Smooth muscle cell (in vitro differentiated cells): ENCODE data around the gene RBFOX1. TPM values are rescaled to one million over a fixed set of nuclear protein-coding genes. Genes with fewer than 3 reads are reported as not detected.

Source experiments
- DNase-seq: peaks from one replicate; lab custom pipeline; 2025; ENCODE audit not compliant: unreplicated experiment; lab: John Stamatoyannopoulos, UW
- H2AFZ ChIP-seq: fragments of 200-600 bp; sonication (generic); 2 replicates; pipeline ENCODE4 v1.6.0; 2016; ENCODE audit warnings: antibody characterized with exemption, low read depth, mild to moderate bottlenecking
- H3F3A ChIP-seq: fragments of 200-600 bp; sonication (generic); 2 replicates; pipeline ENCODE4 v1.6.0; 2017; ENCODE audit warnings: antibody characterized with exemption, low read depth
- H3K27ac ChIP-seq: fragments of 200-600 bp; sonication (generic); 2 replicates; pipeline ENCODE4 v1.5.1; 2016; ENCODE audit warnings: low read depth, mild to moderate bottlenecking
- H3K27me3 ChIP-seq: fragments of 200-600 bp; sonication (generic); 2 replicates; pipeline ENCODE4 v1.6.1; 2016; ENCODE audit warnings: low read depth, mild to moderate bottlenecking
- H3K36me3 ChIP-seq: fragments of 200-600 bp; sonication (generic); 2 replicates; pipeline ENCODE4 v1.5.1; 2016; ENCODE audit warnings: low read depth
- H3K4me1 ChIP-seq: fragments of 200-600 bp; sonication (generic); 2 replicates; pipeline ENCODE4 v1.5.1; 2016; ENCODE audit warnings: low read depth
- H3K4me2 ChIP-seq: fragments of 200-600 bp; sonication (generic); 2 replicates; pipeline ENCODE4 v1.6.0; 2016; ENCODE audit warnings: mild to moderate bottlenecking
- H3K4me3 ChIP-seq: fragments of 200-600 bp; sonication (generic); 2 replicates; pipeline ENCODE4 v1.5.1; 2016; ENCODE audit warnings: mild to moderate bottlenecking
- H3K79me2 ChIP-seq: fragments of 200-600 bp; sonication (generic); 2 replicates; pipeline ENCODE4 v1.6.0; 2016; ENCODE audit warnings: low read depth, mild to moderate bottlenecking
- H3K9ac ChIP-seq: fragments of 200-600 bp; sonication (generic); 2 replicates; pipeline ENCODE4 v1.6.0; 2016; ENCODE audit warnings: low read depth
- H3K9me3 ChIP-seq: fragments of 200-600 bp; sonication (generic); replicated peaks from 2 replicates; pipeline ENCODE4 v1.5.1; 2016; ENCODE audit warnings: low read depth
- H4K20me1 ChIP-seq: fragments of 200-600 bp; sonication (generic); 2 replicates; pipeline ENCODE4 v1.6.0; 2016; ENCODE audit warnings: low read depth
- CTCF ChIP-seq: fragments of 200-600 bp; sonication (generic); IDR thresholded peaks from 2 replicates; pipeline ENCODE4 v1.5.1; 2017; ENCODE audit warnings: borderline replicate concordance, mild to moderate bottlenecking, antibody characterized with exemption; ENCODE audit not compliant: insufficient read depth, poor library complexity, severe bottlenecking
- WGBS: methylation state at CpG from one replicate; pipeline ENCODE4 v1.1.7; 2016; ENCODE audit warnings: low lambda C conversion rate; 5-methylcytosine and 5-hydroxymethylcytosine counted together
- polyA plus RNA-seq: library from polyadenylated mRNA; unstranded; fragments of >200 nt; fragmentation: Nextera tagmentation; extraction: Ambion mirVana; gene quantifications from 2 replicates; pipeline ENCODE4 v1.2.1, GENCODE V29; 2016
- total RNA-seq: library from RNA; depleted of rRNA; stranded (reverse); fragments of >200 nt; gene quantifications from 2 replicates; pipeline ENCODE4 v1.2.3, GENCODE V29; 2014

Gene RBFOX1
- total and polyA plus RNA-seq, 2 experiments from 2014 or later, result not detected

DNA sequence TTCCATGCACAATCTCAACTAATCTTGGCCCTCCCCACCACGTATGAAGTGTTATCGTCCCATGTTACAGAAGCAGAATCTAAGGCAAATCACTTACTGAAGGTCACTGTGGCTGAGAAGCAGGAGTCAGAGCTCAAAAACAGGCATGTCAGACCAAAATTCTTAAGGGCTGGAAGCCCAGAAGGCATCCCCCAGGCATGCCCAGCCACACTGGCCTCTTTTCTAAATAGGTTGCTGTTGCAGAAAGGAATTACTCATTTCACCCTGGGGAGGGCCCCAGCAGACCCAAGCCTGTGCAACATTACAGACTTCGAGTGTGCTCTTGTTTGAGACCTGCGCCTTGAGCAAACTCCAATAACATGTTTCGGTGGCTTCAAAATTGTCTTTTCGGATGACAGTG lies 194.1 kb downstream of the RBFOX1 start:
- Histone ChIP-seq H3K27ac (no peak overlapping the region), H4K20me1 (no peaks in the 10 kb centered on the region), H3K4me3 (no peak overlapping the region), H3K36me3 (no peaks in the 10 kb centered on the region), H3K27me3 (no peaks in the 10 kb centered on the region), H3K4me1 (no peaks in the 10 kb centered on the region), H3F3A (no peaks in the 10 kb centered on the region), H3K9me3 (no peaks in the 10 kb centered on the region), H3K9ac (no peak overlapping the region), H3K4me2 (no peak overlapping the region), H3K79me2 (no peaks in the 10 kb centered on the region), H2AFZ (no peak overlapping the region)
- DNase-seq, result no peak
- WGBS, result 93% methylated on average over 6 of the region's 6 CpGs
- TF ChIP-seq CTCF, result no peak

GRCh38 chr16:7532534-7532933 lies 199.9 kb downstream of the RBFOX1 start:
- no peaks in the 10 kb centered on the region for H4K20me1 ChIP-seq
- no peaks in the 10 kb centered on the region for H3K27me3 ChIP-seq
- H3K79me2 ChIP-seq, result no peaks in the 10 kb centered on the region
- H3K4me1 ChIP-seq, result no peaks in the 10 kb centered on the region
- H2AFZ ChIP-seq, result no peak overlapping the region
- 93% methylated on average over 6 of the region's 6 CpGs for WGBS
- no peaks in the 10 kb centered on the region for H3F3A ChIP-seq
- H3K36me3 ChIP-seq, result no peaks in the 10 kb centered on the region
- no peak overlapping the region for H3K4me3 ChIP-seq
- no peak overlapping the region for H3K9ac ChIP-seq
- no peak overlapping the region for H3K27ac ChIP-seq
- DNase-seq, result no peak
- H3K4me2 ChIP-seq, result no peak overlapping the region
- H3K9me3 ChIP-seq, result no peaks in the 10 kb centered on the region
- no peak for TF ChIP-seq CTCF

GRCh38 chr16:7534749-7535148 lies 202.1 kb downstream of the RBFOX1 start:
- H3K9me3 ChIP-seq, result no peaks in the 10 kb centered on the region
- no peaks in the 10 kb centered on the region for H3K79me2 ChIP-seq
- no peak for TF ChIP-seq CTCF
- no peak overlapping the region for H3K27ac ChIP-seq
- H3F3A ChIP-seq, result no peaks in the 10 kb centered on the region
- H3K4me3 ChIP-seq, result no peak overlapping the region
- WGBS, result 81% methylated on average over 7 of the region's 7 CpGs
- no peaks in the 10 kb centered on the region for H3K27me3 ChIP-seq
- H3K4me2 ChIP-seq, result no peak overlapping the region
- H3K4me1 ChIP-seq, result no peaks in the 10 kb centered on the region
- DNase-seq, result no peak
- H2AFZ ChIP-seq, result no peak overlapping the region
- H3K9ac ChIP-seq, result no peak overlapping the region
- H4K20me1 ChIP-seq, result no peaks in the 10 kb centered on the region
- H3K36me3 ChIP-seq, result no peaks in the 10 kb centered on the region

GRCh38 chr16:7541026-7541425 lies 208.4 kb downstream of the RBFOX1 start:
- Histone ChIP-seq H3K4me1 (no peaks in the 10 kb centered on the region), H3F3A (no peaks in the 10 kb centered on the region), H3K36me3 (no peaks in the 10 kb centered on the region), H3K27me3 (no peaks in the 10 kb centered on the region), H4K20me1 (no peaks in the 10 kb centered on the region), H2AFZ (no peak overlapping the region), H3K27ac (no peak overlapping the region), H3K9ac (no peak overlapping the region), H3K4me2 (no peak overlapping the region), H3K79me2 (no peaks in the 10 kb centered on the region), H3K4me3 (no peak overlapping the region), H3K9me3 (no peaks in the 10 kb centered on the region)
- 78% methylated on average over 3 of the region's 3 CpGs for WGBS
- TF ChIP-seq CTCF, result no peak
- no peak for DNase-seq
